HG02884 (cell line): ENCODE data around the gene DLL3.

Source experiments
- ATAC-seq: cut with Tn5 transposase; IDR thresholded peaks from one replicate; pipeline ENCODE4 v1.9.1; 2021; ENCODE audit warnings: mild to moderate bottlenecking, moderate library complexity; ENCODE audit not compliant: unreplicated experiment

The DLL3 gene

GRCh38 chr19:39550197-39550596, 51.5 kb downstream of the DLL3 start:
- no peak for ATAC-seq

- ATAC-seq, result no peak
Measured at GRCh38 chr19:39553082-39553652, 54.4 kb downstream of the DLL3 start.

GRCh38 chr19:39554701-39555311, 56.1 kb downstream of the DLL3 start:
- no peak for ATAC-seq

GRCh38 chr19:39555883-39556282, 57.1 kb downstream of the DLL3 start:
- ATAC-seq, result no peak
